Measurements from ENCODE around the gene TTLL5. TPM values are rescaled to one million over a fixed set of nuclear protein-coding genes. Genes with fewer than 3 reads are reported as not detected.
A peak's percentile ranks its signal among the peaks of the same experiment; 100 is the strongest.

Gene TTLL5
- total RNA-seq, 2 donors from 2014 or later, result 26.5 to 37.3 TPM

- intact Hi-C loops (cut with DNase I), result no loop called here
- peak overlapping the region in 1 of 2 donors; percentile 38 for H3K9ac ChIP-seq (ENCODE audit: low read depth in 2 of 2, low read length in 2 of 2)
- no peak for DNase-seq
- peaks cover 20% of the 10 kb centered on the region for H3K4me1 ChIP-seq
- H3K27ac ChIP-seq, result peak overlapping the region; percentile 67
- no peak overlapping the region for H3K4me3 ChIP-seq
- H3K27me3 ChIP-seq, result no peaks in the 10 kb centered on the region
- TF ChIP-seq CTCF (IDR thresholded peaks at IDR 0.05), result no peak
- no peaks in the 10 kb centered on the region for H3K9me3 ChIP-seq
- no peaks in the 10 kb centered on the region for H3K36me3 ChIP-seq
These were observed 162.3 kb downstream of the TTLL5 start for GRCh38 chr14:75823334-75823733.

- DNase-seq, result no peak
- Histone ChIP-seq H3K9ac (ENCODE audit: low read depth in 2 of 2, low read length in 2 of 2) (no peak overlapping the region), H3K36me3 (no peaks in the 10 kb centered on the region), H3K4me1 (peaks cover 20% of the 10 kb centered on the region), H3K4me3 (no peak overlapping the region), H3K27me3 (no peaks in the 10 kb centered on the region), H3K9me3 (no peaks in the 10 kb centered on the region), H3K27ac (no peak overlapping the region)
- no peak for TF ChIP-seq CTCF (IDR thresholded peaks at IDR 0.05)
- intact Hi-C loops (cut with DNase I), result no loop called here
These were observed 163.3 kb downstream of the TTLL5 start for GRCh38 chr14:75824318-75824717.

GRCh38 chr14:75825147-75825592 lies 164.1 kb downstream of the TTLL5 start:
- no peak for TF ChIP-seq CTCF (IDR thresholded peaks at IDR 0.05)
- H3K4me3 ChIP-seq, result no peak overlapping the region
- peaks cover 20% of the 10 kb centered on the region for H3K4me1 ChIP-seq
- intact Hi-C loops (cut with DNase I), result no loop called here
- H3K9me3 ChIP-seq, result no peaks in the 10 kb centered on the region
- no peaks in the 10 kb centered on the region for H3K36me3 ChIP-seq
- no peak for DNase-seq
- H3K27me3 ChIP-seq, result no peaks in the 10 kb centered on the region
- no peak overlapping the region for H3K9ac ChIP-seq (ENCODE audit: low read depth in 2 of 2, low read length in 2 of 2)
- no peak overlapping the region for H3K27ac ChIP-seq

GRCh38 chr14:75826599-75826998 lies 165.6 kb downstream of the TTLL5 start:
- Histone ChIP-seq H3K4me1 (peaks cover 19% of the 10 kb centered on the region), H3K9me3 (no peaks in the 10 kb centered on the region), H3K27ac (no peak overlapping the region), H3K9ac (ENCODE audit: low read depth in 2 of 2, low read length in 2 of 2) (no peak overlapping the region), H3K27me3 (no peaks in the 10 kb centered on the region), H3K36me3 (no peaks in the 10 kb centered on the region), H3K4me3 (no peak overlapping the region)
- intact Hi-C loops (cut with DNase I), result no loop called here
- no peak for TF ChIP-seq CTCF (IDR thresholded peaks at IDR 0.05)
- no peak for DNase-seq

DNA sequence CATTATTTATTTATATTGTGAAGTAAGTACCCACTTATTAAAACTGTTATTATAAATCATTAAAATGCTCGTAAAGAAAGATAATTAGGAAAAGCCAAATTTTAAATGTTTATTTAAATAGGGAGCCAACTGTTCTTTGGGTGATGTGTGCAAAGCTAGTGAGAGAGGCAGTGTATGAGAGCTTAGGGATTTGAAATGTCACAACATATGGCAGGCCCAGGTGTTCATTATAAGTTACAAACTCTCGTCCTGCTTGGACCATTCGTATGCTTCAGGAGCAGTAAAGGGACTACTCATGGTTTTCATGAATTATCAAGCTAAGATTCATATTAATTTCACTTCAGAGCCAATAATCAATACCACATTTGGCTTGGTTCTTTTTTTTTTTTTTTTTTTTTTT lies 166.3 kb downstream of the TTLL5 start:
- Histone ChIP-seq H3K36me3 (no peaks in the 10 kb centered on the region), H3K27me3 (no peaks in the 10 kb centered on the region), H3K9ac (ENCODE audit: low read depth in 2 of 2, low read length in 2 of 2) (no peak overlapping the region), H3K27ac (no peak overlapping the region), H3K4me1 (peaks cover 11% of the 10 kb centered on the region), H3K9me3 (no peaks in the 10 kb centered on the region), H3K4me3 (no peak overlapping the region)
- no peak for DNase-seq
- TF ChIP-seq CTCF (IDR thresholded peaks at IDR 0.05), result no peak
- intact Hi-C loops (cut with DNase I), result no loop called here

GRCh38 chr14:75829316-75829715 lies 168.3 kb downstream of the TTLL5 start:
- no peak for DNase-seq
- no peak for TF ChIP-seq CTCF (IDR thresholded peaks at IDR 0.05)
- Histone ChIP-seq H3K4me1 (no peaks in the 10 kb centered on the region), H3K4me3 (no peak overlapping the region), H3K36me3 (no peaks in the 10 kb centered on the region), H3K9ac (ENCODE audit: low read depth in 2 of 2, low read length in 2 of 2) (no peak overlapping the region), H3K27me3 (no peaks in the 10 kb centered on the region), H3K27ac (no peak overlapping the region), H3K9me3 (no peaks in the 10 kb centered on the region)
- intact Hi-C loops (cut with DNase I), result no loop called here
